ENCODE results near the gene SLC40A1. TPM values are rescaled to one million over a fixed set of nuclear protein-coding genes. Genes with fewer than 3 reads are reported as not detected.
A peak's percentile ranks its signal among the peaks of the same experiment; 100 is the strongest.

Gene SLC40A1
- total RNA-seq, 4 donors from 2014 or later = 87.1 to 252 (median 176) TPM

DNA sequence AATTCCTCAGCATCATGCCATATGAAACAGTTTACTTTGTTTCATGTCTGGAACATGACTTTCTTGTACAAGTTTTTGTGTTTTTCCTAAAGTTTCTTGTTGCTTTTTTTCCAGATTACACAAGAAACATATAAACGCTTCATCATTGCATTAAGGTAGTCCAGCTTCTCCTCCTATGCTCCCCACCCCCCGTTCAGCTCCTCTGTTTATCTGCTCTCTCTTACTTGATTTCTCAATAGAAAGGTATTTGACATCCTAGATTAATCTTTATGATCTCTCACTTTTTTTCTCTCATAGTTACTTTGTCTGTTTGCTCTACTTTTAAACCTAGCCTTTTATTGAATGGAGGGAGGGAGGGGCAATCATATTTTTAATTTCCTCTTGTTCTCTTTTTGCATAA is 25.4 kb downstream of the SLC40A1 start:
- TF ChIP-seq, protein P1, sequence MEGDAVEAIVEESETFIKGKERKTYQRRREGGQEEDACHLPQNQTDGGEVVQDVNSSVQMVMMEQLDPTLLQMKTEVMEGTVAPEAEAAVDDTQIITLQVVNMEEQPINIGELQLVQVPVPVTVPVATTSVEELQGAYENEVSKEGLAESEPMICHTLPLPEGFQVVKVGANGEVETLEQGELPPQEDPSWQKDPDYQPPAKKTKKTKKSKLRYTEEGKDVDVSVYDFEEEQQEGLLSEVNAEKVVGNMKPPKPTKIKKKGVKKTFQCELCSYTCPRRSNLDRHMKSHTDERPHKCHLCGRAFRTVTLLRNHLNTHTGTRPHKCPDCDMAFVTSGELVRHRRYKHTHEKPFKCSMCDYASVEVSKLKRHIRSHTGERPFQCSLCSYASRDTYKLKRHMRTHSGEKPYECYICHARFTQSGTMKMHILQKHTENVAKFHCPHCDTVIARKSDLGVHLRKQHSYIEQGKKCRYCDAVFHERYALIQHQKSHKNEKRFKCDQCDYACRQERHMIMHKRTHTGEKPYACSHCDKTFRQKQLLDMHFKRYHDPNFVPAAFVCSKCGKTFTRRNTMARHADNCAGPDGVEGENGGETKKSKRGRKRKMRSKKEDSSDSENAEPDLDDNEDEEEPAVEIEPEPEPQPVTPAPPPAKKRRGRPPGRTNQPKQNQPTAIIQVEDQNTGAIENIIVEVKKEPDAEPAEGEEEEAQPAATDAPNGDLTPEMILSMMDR (IDR thresholded peaks at IDR 0.05) = no peak
- TF ChIP-seq POLR2A (IDR thresholded peaks at IDR 0.05) = no peak
- no peaks in the 10 kb centered on the region for H3K9me3 ChIP-seq
- DNase-seq = peak; percentile 45 to 84
- no peak overlapping the region for H3K4me3 ChIP-seq
- peak overlapping the region; percentile 81 to 91 for H3K27ac ChIP-seq
- H3K36me3 ChIP-seq = no peaks in the 10 kb centered on the region
- peaks cover 10 to 40% of the 10 kb centered on the region in 2 donors for H3K4me1 ChIP-seq
- intact Hi-C loops (cut with DNase I; ENCODE audit: low total_unique reads) = no loop called here
- H3K27me3 ChIP-seq = no peaks in the 10 kb centered on the region

DNA sequence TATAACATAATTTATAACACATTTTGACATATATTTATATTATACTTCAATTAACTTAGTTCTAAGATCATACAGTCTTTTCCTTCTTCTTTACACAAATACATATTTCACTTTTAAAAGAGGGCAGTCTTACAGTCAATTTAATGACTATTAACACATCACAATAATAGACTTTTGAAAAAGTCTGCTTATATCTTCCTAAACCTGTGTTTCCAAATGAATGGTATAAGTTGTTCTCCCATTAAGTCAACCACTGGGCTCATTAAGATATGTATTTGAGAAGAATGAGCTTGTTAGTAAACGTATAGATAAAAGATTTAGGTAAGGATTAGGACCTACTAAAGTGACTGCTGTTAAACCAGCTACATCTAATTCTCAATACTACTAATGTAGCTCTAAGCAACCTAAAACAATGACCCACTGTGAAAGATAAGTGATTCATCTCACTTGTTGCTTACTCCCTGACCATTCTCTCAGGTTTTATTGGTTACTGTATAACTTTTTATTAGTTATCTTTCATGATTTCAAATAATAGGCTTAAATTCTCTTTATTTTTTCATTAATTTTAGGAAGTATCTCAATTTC is 27.0 kb downstream of the SLC40A1 start:
- peaks cover 5 to 29% of the 10 kb centered on the region in 2 donors for H3K4me1 ChIP-seq

DNA sequence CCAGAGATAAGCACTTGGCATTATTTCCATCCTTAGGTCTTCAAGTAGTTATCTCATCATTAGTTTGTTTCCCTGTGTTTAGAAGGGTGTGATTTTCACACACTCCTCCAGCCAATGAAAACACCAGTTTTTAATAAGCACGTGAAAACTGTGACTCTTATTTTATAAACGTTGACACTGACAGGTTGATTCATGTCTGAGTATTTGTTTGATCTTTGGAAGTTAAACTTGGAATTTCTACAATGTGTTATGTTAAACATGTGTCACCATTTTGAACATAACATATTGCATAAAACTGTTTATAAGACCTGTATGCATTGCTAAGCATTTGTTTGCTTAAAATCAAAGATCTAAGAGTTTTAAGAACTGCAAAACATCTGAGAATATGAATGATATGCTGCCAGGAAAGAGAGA is 27.6 kb downstream of the SLC40A1 start:
- Histone ChIP-seq H3K4me1 (peaks cover 4 to 27% of the 10 kb centered on the region in 2 donors), H3K9me3 (no peaks in the 10 kb centered on the region), H3K27me3 (no peaks in the 10 kb centered on the region), H3K36me3 (no peaks in the 10 kb centered on the region), H3K27ac (peak overlapping the region; percentile 81 to 91), H3K4me3 (no peak overlapping the region)
- TF ChIP-seq, protein P1 (IDR thresholded peaks at IDR 0.05) = no peak
- TF ChIP-seq POLR2A (IDR thresholded peaks at IDR 0.05) = no peak
- intact Hi-C loops (cut with DNase I; ENCODE audit: low total_unique reads) = no loop called here
- DNase-seq = no peak

More for the DNA sequence above, 27.0 kb downstream of the SLC40A1 start:
- Histone ChIP-seq H3K27me3 (no peaks in the 10 kb centered on the region), H3K9me3 (no peaks in the 10 kb centered on the region), H3K27ac (peak overlapping the region; percentile 81 to 91), H3K4me3 (no peak overlapping the region), H3K36me3 (no peaks in the 10 kb centered on the region)
- no peak for TF ChIP-seq POLR2A (IDR thresholded peaks at IDR 0.05)
- TF ChIP-seq, protein P1 (IDR thresholded peaks at IDR 0.05) = no peak
- intact Hi-C loops (cut with DNase I; ENCODE audit: low total_unique reads) = no loop called here
- DNase-seq = no peak

DNA sequence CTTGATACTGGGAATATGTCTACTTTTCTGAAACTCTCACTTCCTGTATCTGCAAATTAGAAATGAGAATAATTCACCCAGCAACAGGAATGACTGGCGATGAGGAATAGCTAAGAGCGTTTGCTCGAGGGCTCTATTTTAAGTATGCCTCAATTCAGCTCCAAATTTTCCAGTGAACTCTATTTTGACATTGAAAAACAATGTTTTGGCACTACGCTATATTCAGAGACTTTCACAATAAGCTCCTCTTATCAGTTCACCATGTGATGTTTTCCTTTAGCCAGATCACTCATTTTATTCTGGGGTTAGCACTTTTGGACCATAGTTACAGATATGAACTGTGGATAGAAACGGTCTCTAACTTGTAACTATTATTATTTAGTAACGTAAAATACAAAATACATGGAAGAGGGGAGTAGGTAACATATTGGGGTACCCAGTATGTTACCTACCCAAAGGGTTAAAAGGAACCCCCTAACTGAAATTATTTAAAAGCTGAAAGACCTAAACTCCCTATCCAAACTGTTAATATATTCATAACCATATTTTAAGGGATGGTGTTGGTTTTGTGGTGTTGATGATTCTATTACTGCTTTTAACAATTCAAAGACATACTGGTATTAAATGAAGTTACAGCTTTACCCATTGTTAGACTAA is 28.1 kb downstream of the SLC40A1 start:
- no peak for DNase-seq
- intact Hi-C loops (cut with DNase I; ENCODE audit: low total_unique reads) = no loop called here
- TF ChIP-seq, protein P1 (IDR thresholded peaks at IDR 0.05) = no peak
- TF ChIP-seq POLR2A (IDR thresholded peaks at IDR 0.05) = no peak
- Histone ChIP-seq H3K27me3 (no peaks in the 10 kb centered on the region), H3K9me3 (no peaks in the 10 kb centered on the region), H3K27ac (peak overlapping the region; percentile 81 to 91), H3K4me1 (peaks cover 4 to 25% of the 10 kb centered on the region in 2 donors), H3K36me3 (no peaks in the 10 kb centered on the region), H3K4me3 (no peak overlapping the region)

DNA sequence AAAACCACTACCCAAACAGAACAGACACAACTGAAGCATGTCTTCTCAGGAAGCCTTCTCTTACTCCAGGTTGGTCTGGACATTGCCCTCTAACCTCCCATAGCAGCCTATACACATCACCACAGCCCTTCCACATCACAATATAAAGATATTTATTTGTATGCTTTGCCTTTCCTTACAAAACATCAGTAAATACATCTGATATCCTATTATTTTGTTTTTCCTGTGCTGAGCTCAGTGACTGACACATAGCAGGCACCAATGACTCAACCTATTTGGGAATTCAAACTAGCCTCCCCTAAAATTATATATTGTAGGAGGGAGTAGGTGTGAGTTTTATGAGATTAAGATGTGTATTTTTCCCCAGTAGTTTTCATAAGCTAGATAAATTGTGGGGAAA is 28.8 kb downstream of the SLC40A1 start:
- no peaks in the 10 kb centered on the region for H3K36me3 ChIP-seq
- peak overlapping the region; percentile 81 to 91 for H3K27ac ChIP-seq
- DNase-seq = no peak
- H3K9me3 ChIP-seq = no peaks in the 10 kb centered on the region
- TF ChIP-seq, protein P1 (IDR thresholded peaks at IDR 0.05) = no peak
- TF ChIP-seq POLR2A (IDR thresholded peaks at IDR 0.05) = no peak
- H3K27me3 ChIP-seq = no peaks in the 10 kb centered on the region
- intact Hi-C loops (cut with DNase I; ENCODE audit: low total_unique reads) = no loop called here
- peaks cover 4 to 19% of the 10 kb centered on the region in 2 donors for H3K4me1 ChIP-seq
- H3K4me3 ChIP-seq = no peak overlapping the region

Measured in uterus (tissue), 4 donors.